PC-9 (cell line): ENCODE data around the gene PDE4B.

ENCODE experiments used
- CTCF ChIP-seq: fragments of 200-600 bp; sonication (generic); conservative IDR thresholded peaks from 2 replicates; pipeline ENCODE4 v1.6.1; 2017; ENCODE audit warnings: mixed run types, antibody characterized with exemption, mild to moderate bottlenecking, moderate library complexity
- EZH2 ChIP-seq: fragments of 200-600 bp; sonication (generic); IDR thresholded peaks from 2 replicates; pipeline ENCODE4 v1.8.0; 2017; ENCODE audit warnings: antibody characterized with exemption, low read depth

GRCh38 chr1:66013371-66013770 lies 220.7 kb downstream of the PDE4B start:
- TF ChIP-seq EZH2 (no peak), CTCF (no peak)
